ENCODE data around the gene CC2D2A.

GRCh38 chr4:15558561-15558960 lies 88.9 kb downstream of the CC2D2A start:
- TF ChIP-seq CTCF (IDR thresholded peaks at IDR 0.05; ENCODE audit: low read depth, low read length) (no peak), POLR2A (IDR thresholded peaks at IDR 0.05; ENCODE audit: extremely low read depth, insufficient read length) (no peak)
